Large intestine (tissue), 3 donors: ENCODE measurements around the gene ANKRD39. TPM values are rescaled to one million over a fixed set of nuclear protein-coding genes. Genes with fewer than 3 reads are reported as not detected.

Experiments
- DNase-seq, 2 donors: peaks; one replicate each; pipeline versions ENCODE4 v3.0.0 to v3.0.0-alpha.2; 2013
- H3K27ac ChIP-seq: one replicate; pipeline ENCODE4 v1.5.1; 2013; ENCODE audit warnings: low read length
- H3K27me3 ChIP-seq: 2 replicates; pipeline ENCODE4 v1.6.1; 2013; ENCODE audit warnings: low read length; ENCODE audit not compliant: control insufficient read depth, insufficient read depth
- H3K36me3 ChIP-seq: 2 replicates; pipeline ENCODE4 v1.6.1; 2013; ENCODE audit warnings: low read length; ENCODE audit not compliant: control insufficient read depth, insufficient read depth
- H3K4me1 ChIP-seq: one replicate; pipeline ENCODE4 v1.6.1; 2013; ENCODE audit warnings: low read length; ENCODE audit not compliant: control insufficient read depth, insufficient read depth
- H3K4me3 ChIP-seq: one replicate; pipeline ENCODE4 v1.5.1; 2013; ENCODE audit warnings: low read length
- H3K9me3 ChIP-seq: one replicate; pipeline ENCODE4 v1.6.1; 2013; ENCODE audit warnings: mild to moderate bottlenecking, low read depth, low read length, moderate library complexity; ENCODE audit not compliant: control insufficient read depth
- WGBS: methylation state at CpG from one replicate; pipeline ENCODE4 v1.1.5; 2013; ENCODE audit warnings: low lambda C conversion rate; ENCODE audit not compliant: insufficient coverage; 5-methylcytosine and 5-hydroxymethylcytosine counted together
- polyA plus RNA-seq: library from polyadenylated mRNA; unstranded; fragments of 120-200 nt; gene quantifications from one replicate; pipeline ENCODE4 v1.2.1, GENCODE V29; 2013

The ANKRD39 gene
- polyA plus RNA-seq, 1 donor = 9.6 TPM

DNA sequence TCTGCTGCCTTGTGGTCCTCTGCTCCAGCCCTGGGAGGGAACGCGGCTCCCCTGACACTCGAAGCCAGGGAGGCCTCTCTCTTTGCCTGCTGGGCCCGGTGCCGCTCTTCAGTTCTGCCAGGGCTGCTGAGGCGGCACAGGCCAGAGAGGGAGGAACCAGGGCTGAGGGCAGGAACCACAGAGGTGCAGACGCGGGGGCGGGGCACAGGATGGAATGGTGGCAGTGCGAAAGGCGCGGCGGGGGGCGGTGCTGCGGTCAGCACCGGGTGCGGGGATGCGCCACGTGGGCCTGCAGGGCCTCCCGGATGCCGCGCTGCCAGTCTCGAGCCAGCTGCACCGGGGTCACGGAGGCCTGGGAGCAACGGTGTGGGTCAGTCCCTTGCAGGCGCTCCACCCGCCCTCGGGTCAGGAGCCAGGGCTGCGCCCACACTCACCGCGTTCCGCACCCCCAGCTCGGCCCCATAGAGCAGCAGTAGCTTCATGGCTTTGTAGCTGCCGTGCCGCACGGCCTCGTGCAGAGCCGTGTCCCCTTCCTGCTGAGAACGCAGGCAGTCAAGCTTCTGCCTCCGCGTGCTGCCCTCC, 18.4 kb downstream of the ANKRD39 start:
- Histone ChIP-seq H3K36me3 (peaks cover 37% of the 10 kb centered on the region), H3K4me1 (peaks cover 5% of the 10 kb centered on the region), H3K4me3 (no peak overlapping the region), H3K27ac (no peak overlapping the region), H3K27me3 (no peaks in the 10 kb centered on the region), H3K9me3 (no peaks in the 10 kb centered on the region)
- DNase-seq = peak in 1 of 2 donors; percentile 34
- no CpG with 5 or more reads among the region's 42 CpGs for WGBS

DNA sequence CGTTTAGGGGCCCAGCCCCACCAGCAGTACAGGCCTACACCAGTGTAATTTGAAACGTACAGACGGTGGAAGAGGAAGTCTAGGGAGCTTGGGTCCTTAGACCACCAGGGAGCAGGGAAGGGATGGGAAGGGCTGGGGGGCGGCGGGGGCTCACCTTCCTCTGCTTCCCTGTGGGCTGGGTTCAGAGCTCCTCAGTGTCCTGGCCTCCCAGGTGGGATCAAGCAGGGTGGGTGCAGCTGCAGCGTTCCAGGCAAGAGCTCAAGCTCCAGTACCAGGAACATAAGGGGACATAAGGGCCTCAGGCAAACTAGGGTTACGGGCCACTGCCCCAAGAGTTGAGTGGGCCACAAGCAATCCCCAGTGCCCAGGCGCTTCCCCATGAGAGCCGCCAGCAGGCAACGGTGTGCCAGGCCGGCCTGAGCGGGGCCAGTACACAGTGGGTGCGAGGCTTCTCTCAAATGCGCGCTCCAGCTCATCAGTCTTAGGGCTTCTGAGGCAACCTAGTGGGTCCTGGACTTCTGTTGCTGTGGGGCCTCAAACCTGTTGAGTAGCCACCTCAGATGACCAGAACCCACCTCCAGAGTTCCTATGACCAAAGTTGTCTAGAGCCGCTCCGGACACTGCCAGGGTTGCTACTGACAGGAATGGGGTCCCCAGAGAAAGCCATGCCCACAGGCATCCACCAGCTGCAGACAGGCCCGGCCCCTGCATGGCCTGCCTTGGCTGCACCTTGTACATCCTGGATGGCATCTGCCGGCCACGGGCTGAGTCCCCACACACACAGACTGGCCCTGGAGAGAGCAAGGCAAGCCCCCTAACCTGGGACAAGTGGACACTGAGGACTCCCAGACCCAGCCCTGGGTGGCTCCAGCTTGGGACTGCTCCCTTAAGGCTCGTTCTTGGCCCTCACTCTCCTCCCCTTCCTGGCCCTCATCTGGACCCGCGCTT, 19.2 kb downstream of the ANKRD39 start:
- H3K27me3 ChIP-seq = no peaks in the 10 kb centered on the region
- no peak overlapping the region for H3K4me3 ChIP-seq
- H3K36me3 ChIP-seq = peaks cover 36% of the 10 kb centered on the region
- H3K9me3 ChIP-seq = no peaks in the 10 kb centered on the region
- no CpG with 5 or more reads among the region's 23 CpGs for WGBS
- H3K4me1 ChIP-seq = peaks cover 5% of the 10 kb centered on the region
- no peak overlapping the region for H3K27ac ChIP-seq
- no peak for DNase-seq

- Histone ChIP-seq H3K4me3 (no peak overlapping the region), H3K4me1 (peaks cover 15% of the 10 kb centered on the region), H3K36me3 (peaks cover 40% of the 10 kb centered on the region), H3K27ac (no peak overlapping the region), H3K27me3 (no peaks in the 10 kb centered on the region), H3K9me3 (no peaks in the 10 kb centered on the region)
- no CpG with 5 or more reads among the region's 9 CpGs for WGBS
- DNase-seq = no peak
Measured at GRCh38 chr2:96837575-96837974, 20.2 kb downstream of the ANKRD39 start.

DNA sequence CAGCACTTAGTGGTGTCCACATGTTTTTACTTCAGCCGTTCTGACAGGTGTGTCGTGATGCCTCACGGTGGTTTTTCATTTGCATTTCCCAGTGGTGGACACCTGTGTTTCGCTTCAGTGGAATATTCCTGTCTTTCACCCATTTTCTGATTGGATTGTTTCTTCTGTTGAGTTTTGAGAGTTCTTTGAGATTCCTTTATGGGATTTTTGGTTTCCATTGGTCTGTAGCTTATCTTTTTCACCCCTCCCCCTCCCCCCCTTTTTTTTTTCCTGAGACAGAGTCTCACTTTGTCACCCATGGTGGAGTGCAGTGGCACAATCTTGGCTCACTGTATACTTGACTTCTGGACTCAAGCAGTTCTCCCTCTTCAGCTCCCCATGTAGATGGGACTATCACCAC, 22.0 kb downstream of the ANKRD39 start:
- no CpG with 5 or more reads among the region's 4 CpGs for WGBS
- Histone ChIP-seq H3K4me1 (peaks cover 19% of the 10 kb centered on the region), H3K36me3 (peaks cover 58% of the 10 kb centered on the region), H3K27ac (no peak overlapping the region), H3K4me3 (no peak overlapping the region), H3K9me3 (no peaks in the 10 kb centered on the region), H3K27me3 (no peaks in the 10 kb centered on the region)
- no peak for DNase-seq

GRCh38 chr2:96832754-96833507, 24.9 kb downstream of the ANKRD39 start:
- no peaks in the 10 kb centered on the region for H3K9me3 ChIP-seq
- no peak overlapping the region for H3K4me3 ChIP-seq
- peaks cover 14% of the 10 kb centered on the region for H3K4me1 ChIP-seq
- WGBS = no CpG with 5 or more reads among the region's 18 CpGs
- DNase-seq = peak; percentile 40 to 48
- H3K36me3 ChIP-seq = peaks cover 70% of the 10 kb centered on the region
- no peaks in the 10 kb centered on the region for H3K27me3 ChIP-seq
- H3K27ac ChIP-seq = no peak overlapping the region

DNA sequence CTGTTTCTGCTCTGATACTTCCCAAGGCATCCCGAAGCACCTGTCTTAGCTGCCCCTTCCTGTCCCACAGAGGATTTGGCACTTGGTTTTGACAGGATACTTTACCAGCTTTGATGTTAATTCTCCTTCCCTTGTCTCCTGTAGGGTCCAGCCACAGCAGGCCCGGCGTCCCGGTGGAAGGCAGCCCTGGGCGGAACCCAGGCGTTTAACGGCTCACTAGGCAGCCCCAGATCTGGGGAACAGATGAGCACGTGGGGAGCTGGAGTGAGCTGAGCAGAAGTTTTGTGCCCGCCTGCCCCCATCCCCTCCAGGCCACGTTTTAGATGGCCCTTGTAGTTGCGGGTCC, 25.4 kb downstream of the ANKRD39 start:
- no peak overlapping the region for H3K4me3 ChIP-seq
- H3K27me3 ChIP-seq = no peaks in the 10 kb centered on the region
- H3K4me1 ChIP-seq = peaks cover 14% of the 10 kb centered on the region
- H3K9me3 ChIP-seq = no peaks in the 10 kb centered on the region
- H3K27ac ChIP-seq = no peak overlapping the region
- no CpG with 5 or more reads among the region's 11 CpGs for WGBS
- no peak for DNase-seq
- H3K36me3 ChIP-seq = peaks cover 71% of the 10 kb centered on the region

DNA sequence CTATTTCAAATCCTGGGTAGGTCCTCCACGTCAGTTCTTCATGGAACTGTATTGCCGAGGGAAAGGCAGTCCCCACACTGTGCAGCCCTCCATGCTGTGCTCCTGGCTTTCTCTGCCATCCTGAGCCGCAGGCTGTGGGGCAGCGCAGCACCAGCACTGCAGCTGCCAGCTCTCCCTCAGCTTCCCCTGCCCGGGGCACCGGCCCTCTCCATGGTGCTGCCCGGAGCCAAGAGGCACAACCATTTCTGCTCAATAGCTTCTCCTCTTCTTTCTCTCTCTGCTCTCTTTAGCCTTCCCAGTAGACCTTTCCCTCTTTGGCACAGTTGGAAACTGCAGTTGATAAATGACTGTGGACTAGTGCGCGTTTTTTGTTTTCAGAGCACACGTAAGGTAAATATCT, 26.1 kb downstream of the ANKRD39 start:
- DNase-seq = no peak
- no peak overlapping the region for H3K27ac ChIP-seq
- peaks cover 76% of the 10 kb centered on the region for H3K36me3 ChIP-seq
- no peaks in the 10 kb centered on the region for H3K9me3 ChIP-seq
- no peaks in the 10 kb centered on the region for H3K27me3 ChIP-seq
- no peak overlapping the region for H3K4me3 ChIP-seq
- WGBS = no CpG with 5 or more reads among the region's 10 CpGs
- H3K4me1 ChIP-seq = peaks cover 14% of the 10 kb centered on the region

DNA sequence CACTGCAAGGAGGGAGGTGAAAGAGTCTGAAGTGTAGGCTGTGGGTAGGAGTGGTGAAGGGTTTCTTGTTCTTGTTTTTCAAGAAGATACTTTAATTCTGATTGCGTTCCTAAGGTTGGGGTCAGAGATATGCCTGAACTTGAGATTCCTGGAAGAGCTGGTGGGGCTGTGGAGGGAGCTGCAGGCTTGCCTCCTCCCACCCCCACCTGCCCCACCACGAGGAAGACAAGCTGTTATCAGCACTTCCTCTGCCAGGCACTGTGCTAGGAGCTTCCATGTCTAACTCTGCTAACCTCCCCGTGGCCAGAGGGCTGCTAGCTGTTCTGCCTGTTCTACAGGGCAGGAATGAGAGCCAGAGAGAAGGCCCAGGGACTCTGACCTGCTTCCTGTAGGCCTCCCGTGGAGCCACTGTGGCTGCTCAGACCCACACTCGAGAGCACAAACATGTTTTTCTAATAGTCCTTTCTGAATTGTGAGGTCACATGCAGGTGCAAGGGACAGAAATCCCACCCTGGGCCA, 27.7 kb downstream of the ANKRD39 start:
- Histone ChIP-seq H3K9me3 (no peaks in the 10 kb centered on the region), H3K27me3 (no peaks in the 10 kb centered on the region), H3K27ac (no peak overlapping the region), H3K36me3 (peaks cover 84% of the 10 kb centered on the region), H3K4me3 (no peak overlapping the region), H3K4me1 (peaks cover 14% of the 10 kb centered on the region)
- WGBS = no CpG with 5 or more reads among the region's 5 CpGs
- no peak for DNase-seq

DNA sequence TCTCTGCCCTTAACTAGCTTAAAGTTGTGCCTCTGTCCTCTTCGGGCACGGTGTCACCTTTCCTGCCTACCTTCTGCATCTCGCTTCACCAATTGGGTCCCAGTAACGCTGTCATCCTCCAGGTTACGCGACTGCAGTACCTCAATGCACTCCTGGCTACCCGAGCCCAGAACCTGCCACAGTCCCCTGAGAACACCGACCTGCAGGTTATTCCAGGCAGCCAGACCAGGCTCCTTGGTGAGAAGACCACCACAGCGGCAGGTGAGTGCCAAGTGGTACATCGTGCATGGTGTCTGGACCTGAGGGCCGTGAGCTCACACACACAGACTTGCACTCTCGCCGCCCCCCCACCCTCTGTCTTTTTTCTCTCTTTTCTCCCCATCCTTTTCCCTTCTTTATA, 28.9 kb downstream of the ANKRD39 start:
- no peak for DNase-seq
- Histone ChIP-seq H3K4me1 (peaks cover 21% of the 10 kb centered on the region), H3K27ac (no peak overlapping the region), H3K27me3 (no peaks in the 10 kb centered on the region), H3K9me3 (no peaks in the 10 kb centered on the region), H3K36me3 (peaks cover 83% of the 10 kb centered on the region), H3K4me3 (no peak overlapping the region)
- WGBS = 100% methylated on average over 1 of the region's 13 CpGs

GRCh38 chr2:96828436-96828835, 29.4 kb downstream of the ANKRD39 start:
- no CpG with 5 or more reads among the region's 14 CpGs for WGBS
- no peak for DNase-seq

More at GRCh38 chr2:96828436-96828835, 29.4 kb downstream of the ANKRD39 start:
- Histone ChIP-seq H3K27me3 (no peaks in the 10 kb centered on the region), H3K4me3 (no peak overlapping the region), H3K9me3 (no peaks in the 10 kb centered on the region), H3K4me1 (peaks cover 20% of the 10 kb centered on the region), H3K27ac (no peak overlapping the region), H3K36me3 (peaks cover 85% of the 10 kb centered on the region)
